SU-DHL-6 (cell line): ENCODE data around the gene NT5DC3.

Source experiments
- CTCF ChIP-seq: fragments of 200-600 bp; sonication (generic); IDR thresholded peaks from one replicate; pipeline ENCODE4 v1.5.1; 2017; ENCODE audit warnings: antibody characterized with exemption, mild to moderate bottlenecking, low read length, moderate library complexity; ENCODE audit not compliant: insufficient read depth, poor library complexity, severe bottlenecking
- EZH2phosphoT487 ChIP-seq: fragments of 200-600 bp; sonication (generic), shearing (Covaris generic); conservative IDR thresholded peaks from 2 replicates; pipeline ENCODE4 v1.6.1; 2018; ENCODE audit warnings: mild to moderate bottlenecking, antibody characterized with exemption, low read length, moderate library complexity, mixed read lengths

- no peak for TF ChIP-seq CTCF
- no peak for TF ChIP-seq EZH2phosphoT487
These were observed 71.6 kb downstream of the NT5DC3 start for GRCh38 chr12:103769240-103769945.
